Thyroid gland (tissue), 4 donors: Measurements from ENCODE around the gene CEACAM20. TPM values are rescaled to one million over a fixed set of nuclear protein-coding genes. Genes with fewer than 3 reads are reported as not detected.

Experiments used
- DNase-seq, 2 donors: peaks; one replicate each; pipeline ENCODE4 v3.0.0-alpha.2; 2019
- H3K27ac ChIP-seq, 3 donors: fragments of 200-600 bp; sonication (generic); 1 replicate in 2 of 3; 2 replicates in 1 of 3; pipeline ENCODE4 v1.5.1; 2016 to 2019; ENCODE audit warnings: mild to moderate bottlenecking in 1 of 3, moderate library complexity in 1 of 3
- H3K27me3 ChIP-seq: fragments of 200-600 bp; sonication (generic); one replicate; pipeline ENCODE4 v1.5.1; 2019
- H3K36me3 ChIP-seq, 2 donors: fragments of 200-600 bp; sonication (generic); one replicate each; pipeline ENCODE4 v1.5.1; 2016 to 2019
- H3K4me1 ChIP-seq, 2 donors: fragments of 200-600 bp; sonication (generic); one replicate each; pipeline ENCODE4 v1.5.1; 2017 to 2019
- H3K4me3 ChIP-seq, 3 donors: fragments of 200-600 bp; sonication (generic); replicated peaks in 1 of 3; 1 replicate in 2 of 3; 2 replicates in 1 of 3; pipeline ENCODE4 v1.5.1; 2016; ENCODE audit warnings: mild to moderate bottlenecking in 1 of 3
- H3K9me3 ChIP-seq: fragments of 200-600 bp; sonication (generic); one replicate; pipeline ENCODE4 v1.5.1; 2017
- CTCF ChIP-seq, 6 experiments: fragments of 200-600 bp in 3 of 6; fragments of 450-650 bp in 3 of 6; sonication (generic) in 3 of 6; IDR thresholded peaks; one replicate each; pipeline ENCODE4 v1.5.1; 2016 to 2019; ENCODE audit warnings: antibody characterized with exemption in 6 of 6, mild to moderate bottlenecking in 2 of 6, inconsistent platforms in 1 of 6, moderate library complexity in 1 of 6
- POLR2A ChIP-seq, 2 donors: fragments of 450-650 bp; IDR thresholded peaks; one replicate each; pipeline ENCODE4 v1.6.1; 2017; ENCODE audit warnings: antibody characterized with exemption in 2 of 2, mild to moderate bottlenecking in 2 of 2, moderate library complexity in 1 of 2
- WGBS, 2 donors: methylation state at CpG; one replicate each; pipeline ENCODE4 v1.1.5; 2017; 5-methylcytosine and 5-hydroxymethylcytosine counted together
- intact Hi-C: fragments of 100-400 bp; cut with DNase I; formaldehyde crosslinking; loops from one replicate; pipeline ENCODE4 v1.15.1; 2023
- total RNA-seq, 4 donors: library from RNA; depleted of rRNA; stranded (reverse); fragments of >200 nt; gene quantifications; one replicate each; pipeline ENCODE4 v1.2.3, GENCODE V29; 2016

Gene CEACAM20
- total RNA-seq, 4 donors from 2014 or later: not detected

GRCh38 chr19:44549507-44549906 is 20.0 kb upstream of the CEACAM20 start:
- Histone ChIP-seq H3K27ac (no peak overlapping the region), H3K27me3 (no peaks in the 10 kb centered on the region), H3K4me3 (no peak overlapping the region), H3K4me1 (no peaks in the 10 kb centered on the region), H3K36me3 (no peaks in the 10 kb centered on the region), H3K9me3 (no peaks in the 10 kb centered on the region)
- TF ChIP-seq CTCF (IDR thresholded peaks at IDR 0.05) (no peak), POLR2A (IDR thresholded peaks at IDR 0.05) (no peak)
- no peak for DNase-seq
- intact Hi-C loops: no loop called here
- WGBS, 2 donors: 95 to 98% methylated on average over 3 of the region's 3 CpGs

- intact Hi-C loops: no loop called here
- WGBS, 2 donors: 70 to 79% methylated on average over 3 to 4 of the region's 4 CpGs
These were observed 19.3 kb upstream of the CEACAM20 start for GRCh38 chr19:44548736-44549135.

GRCh38 chr19:44544031-44544430 is 14.6 kb upstream of the CEACAM20 start:
- Histone ChIP-seq H3K4me3 (no peak overlapping the region), H3K27ac (no peak overlapping the region), H3K4me1 (no peaks in the 10 kb centered on the region), H3K27me3 (no peaks in the 10 kb centered on the region), H3K36me3 (no peaks in the 10 kb centered on the region), H3K9me3 (no peaks in the 10 kb centered on the region)
- DNase-seq: no peak
- 66 to 73% methylated on average over 2 of the region's 2 CpGs for WGBS, 2 donors
- TF ChIP-seq POLR2A (IDR thresholded peaks at IDR 0.05): no peak
- no peak for TF ChIP-seq CTCF (IDR thresholded peaks at IDR 0.05)
- intact Hi-C loops: no loop called here

More at GRCh38 chr19:44548736-44549135, 19.3 kb upstream of the CEACAM20 start:
- no peak overlapping the region for H3K27ac ChIP-seq
- TF ChIP-seq POLR2A (IDR thresholded peaks at IDR 0.05): no peak
- no peak for DNase-seq
- H3K27me3 ChIP-seq: no peaks in the 10 kb centered on the region
- no peaks in the 10 kb centered on the region for H3K4me1 ChIP-seq
- no peaks in the 10 kb centered on the region for H3K36me3 ChIP-seq
- H3K9me3 ChIP-seq: no peaks in the 10 kb centered on the region
- H3K4me3 ChIP-seq: no peak overlapping the region

GRCh38 chr19:44542671-44543070 is 13.2 kb upstream of the CEACAM20 start:
- DNase-seq: no peak
- H3K4me3 ChIP-seq: no peak overlapping the region
- 0 to 33% methylated on average over 1 of the region's 1 CpG for WGBS, 2 donors
- H3K27ac ChIP-seq: no peak overlapping the region
- no peak for TF ChIP-seq CTCF (IDR thresholded peaks at IDR 0.05)
- TF ChIP-seq POLR2A (IDR thresholded peaks at IDR 0.05): no peak
- H3K4me1 ChIP-seq: no peaks in the 10 kb centered on the region
- intact Hi-C loops: no loop called here
- H3K9me3 ChIP-seq: no peaks in the 10 kb centered on the region
- no peaks in the 10 kb centered on the region for H3K36me3 ChIP-seq
- H3K27me3 ChIP-seq: no peaks in the 10 kb centered on the region

GRCh38 chr19:44540736-44541135 is 11.3 kb upstream of the CEACAM20 start:
- H3K36me3 ChIP-seq: no peaks in the 10 kb centered on the region
- no peaks in the 10 kb centered on the region for H3K4me1 ChIP-seq
- no peak overlapping the region for H3K27ac ChIP-seq
- TF ChIP-seq CTCF (IDR thresholded peaks at IDR 0.05) (no peak), POLR2A (IDR thresholded peaks at IDR 0.05) (no peak)
- no peaks in the 10 kb centered on the region for H3K9me3 ChIP-seq
- no peaks in the 10 kb centered on the region for H3K27me3 ChIP-seq
- DNase-seq: no peak
- intact Hi-C loops: no loop called here
- 74 to 79% methylated on average over 5 to 8 of the region's 8 CpGs for WGBS, 2 donors
- H3K4me3 ChIP-seq: no peak overlapping the region

- no peaks in the 10 kb centered on the region for H3K9me3 ChIP-seq
- intact Hi-C loops: no loop called here
These were observed 10.5 kb upstream of the CEACAM20 start for GRCh38 chr19:44539991-44540390.

More at GRCh38 chr19:44539991-44540390, 10.5 kb upstream of the CEACAM20 start:
- Histone ChIP-seq H3K4me3 (no peak overlapping the region), H3K27me3 (no peaks in the 10 kb centered on the region), H3K4me1 (no peaks in the 10 kb centered on the region), H3K36me3 (no peaks in the 10 kb centered on the region), H3K27ac (no peak overlapping the region)
- TF ChIP-seq POLR2A (IDR thresholded peaks at IDR 0.05) (no peak), CTCF (IDR thresholded peaks at IDR 0.05) (no peak)
- 79 to 83% methylated on average over 6 of the region's 6 CpGs for WGBS, 2 donors
- no peak for DNase-seq
